ENCODE results near the gene ARMC8. TPM values are rescaled to one million over a fixed set of nuclear protein-coding genes. Genes with fewer than 3 reads are reported as not detected.
A peak's percentile ranks its signal among the peaks of the same experiment; 100 is the strongest.

Gene ARMC8
- total RNA-seq, 1 experiment from 2014 or later: 80.9 TPM

- Mint-ChIP-seq H3K27me3 (ENCODE audit: unreplicated experiment) (no peaks in the 10 kb centered on the region), H3K4me1 (ENCODE audit: low read depth, unreplicated experiment) (no peaks in the 10 kb centered on the region), H3K27ac (ENCODE audit: unreplicated experiment) (no peak overlapping the region), H3K4me3 (ENCODE audit: low read depth, unreplicated experiment) (no peak overlapping the region), H3K9me3 (ENCODE audit: low read depth, unreplicated experiment) (no peaks in the 10 kb centered on the region), H3K36me3 (ENCODE audit: insufficient read depth, unreplicated experiment) (peaks cover 5% of the 10 kb centered on the region)
- no TSS peak for BruUV-seq (replicated peaks)
- intact Hi-C loops (cut with micrococcal nuclease; ENCODE audit: unreplicated experiment): no loop called here
- DNase-seq: no peak
- CTCF ChIA-PET: no interaction called here
- TF ChIP-seq, protein P1, sequence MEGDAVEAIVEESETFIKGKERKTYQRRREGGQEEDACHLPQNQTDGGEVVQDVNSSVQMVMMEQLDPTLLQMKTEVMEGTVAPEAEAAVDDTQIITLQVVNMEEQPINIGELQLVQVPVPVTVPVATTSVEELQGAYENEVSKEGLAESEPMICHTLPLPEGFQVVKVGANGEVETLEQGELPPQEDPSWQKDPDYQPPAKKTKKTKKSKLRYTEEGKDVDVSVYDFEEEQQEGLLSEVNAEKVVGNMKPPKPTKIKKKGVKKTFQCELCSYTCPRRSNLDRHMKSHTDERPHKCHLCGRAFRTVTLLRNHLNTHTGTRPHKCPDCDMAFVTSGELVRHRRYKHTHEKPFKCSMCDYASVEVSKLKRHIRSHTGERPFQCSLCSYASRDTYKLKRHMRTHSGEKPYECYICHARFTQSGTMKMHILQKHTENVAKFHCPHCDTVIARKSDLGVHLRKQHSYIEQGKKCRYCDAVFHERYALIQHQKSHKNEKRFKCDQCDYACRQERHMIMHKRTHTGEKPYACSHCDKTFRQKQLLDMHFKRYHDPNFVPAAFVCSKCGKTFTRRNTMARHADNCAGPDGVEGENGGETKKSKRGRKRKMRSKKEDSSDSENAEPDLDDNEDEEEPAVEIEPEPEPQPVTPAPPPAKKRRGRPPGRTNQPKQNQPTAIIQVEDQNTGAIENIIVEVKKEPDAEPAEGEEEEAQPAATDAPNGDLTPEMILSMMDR (IDR thresholded peaks at IDR 0.05; ENCODE audit: unreplicated experiment): no peak
Measured at GRCh38 chr3:138245026-138245425, 57.9 kb downstream of the ARMC8 start.

DNA sequence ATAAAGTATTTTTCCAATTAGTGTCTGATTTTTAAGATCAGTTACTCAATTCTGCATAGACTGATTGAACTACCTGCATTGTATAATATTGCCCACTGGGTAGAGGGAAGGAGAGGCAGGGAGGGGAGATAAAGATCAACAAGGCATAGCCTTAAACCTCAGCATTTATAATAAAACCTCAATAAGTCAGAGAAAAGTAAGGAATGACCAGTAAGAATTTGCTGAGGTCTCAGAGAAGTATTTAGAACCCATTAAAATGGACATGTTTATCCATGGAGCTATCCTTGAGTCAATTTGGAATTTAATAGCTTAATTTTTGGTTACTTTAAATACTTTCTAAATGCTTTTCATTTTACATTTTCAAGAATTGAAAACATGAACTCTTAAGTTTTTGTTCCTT lies 62.5 kb downstream of the ARMC8 start:
- DNase-seq: no peak
- Mint-ChIP-seq H3K27me3 (ENCODE audit: unreplicated experiment) (no peaks in the 10 kb centered on the region), H3K4me1 (ENCODE audit: low read depth, unreplicated experiment) (peaks cover 18% of the 10 kb centered on the region), H3K4me3 (ENCODE audit: low read depth, unreplicated experiment) (no peak overlapping the region), H3K27ac (ENCODE audit: unreplicated experiment) (no peak overlapping the region), H3K36me3 (ENCODE audit: insufficient read depth, unreplicated experiment) (peaks cover 5% of the 10 kb centered on the region), H3K9me3 (ENCODE audit: low read depth, unreplicated experiment) (no peaks in the 10 kb centered on the region)
- TF ChIP-seq, protein P1 (IDR thresholded peaks at IDR 0.05; ENCODE audit: unreplicated experiment): no peak
- BruUV-seq (replicated peaks): no TSS peak
- CTCF ChIA-PET: no interaction called here
- intact Hi-C loops (cut with micrococcal nuclease; ENCODE audit: unreplicated experiment): no loop called here

- Mint-ChIP-seq H3K27me3 (ENCODE audit: unreplicated experiment) (no peaks in the 10 kb centered on the region), H3K4me3 (ENCODE audit: low read depth, unreplicated experiment) (no peak overlapping the region), H3K36me3 (ENCODE audit: insufficient read depth, unreplicated experiment) (no peaks in the 10 kb centered on the region), H3K4me1 (ENCODE audit: low read depth, unreplicated experiment) (peaks cover 20% of the 10 kb centered on the region), H3K27ac (ENCODE audit: unreplicated experiment) (no peak overlapping the region), H3K9me3 (ENCODE audit: low read depth, unreplicated experiment) (no peaks in the 10 kb centered on the region)
- no peak for DNase-seq
- intact Hi-C loops (cut with micrococcal nuclease; ENCODE audit: unreplicated experiment): no loop called here
- no TSS peak for BruUV-seq (replicated peaks)
- TF ChIP-seq, protein P1 (IDR thresholded peaks at IDR 0.05; ENCODE audit: unreplicated experiment): no peak
- CTCF ChIA-PET: no interaction called here
Measured at GRCh38 chr3:138253609-138254008, 66.5 kb downstream of the ARMC8 start.

GRCh38 chr3:138254216-138254615 lies 67.1 kb downstream of the ARMC8 start:
- DNase-seq: peak; percentile 16
- CTCF ChIA-PET: interaction anchor here (1.1 kb wide), 1 partner anchor 13 kb away, joined by 5 read pairs; no protein-coding TSS in a partner anchor

More at GRCh38 chr3:138254216-138254615, 67.1 kb downstream of the ARMC8 start:
- no peaks in the 10 kb centered on the region for H3K36me3 Mint-ChIP-seq (ENCODE audit: insufficient read depth, unreplicated experiment)
- no peaks in the 10 kb centered on the region for H3K9me3 Mint-ChIP-seq (ENCODE audit: low read depth, unreplicated experiment)
- BruUV-seq (replicated peaks): no TSS peak
- no peaks in the 10 kb centered on the region for H3K27me3 Mint-ChIP-seq (ENCODE audit: unreplicated experiment)
- intact Hi-C loops (cut with micrococcal nuclease; ENCODE audit: unreplicated experiment): no loop called here
- H3K4me1 Mint-ChIP-seq (ENCODE audit: low read depth, unreplicated experiment): peaks cover 20% of the 10 kb centered on the region
- H3K4me3 Mint-ChIP-seq (ENCODE audit: low read depth, unreplicated experiment): no peak overlapping the region
- TF ChIP-seq, protein P1 (IDR thresholded peaks at IDR 0.05; ENCODE audit: unreplicated experiment): no peak
- peak overlapping the region; percentile 49 for H3K27ac Mint-ChIP-seq (ENCODE audit: unreplicated experiment)

All from Calu3 (cell line).